Fibroblast of pulmonary artery (primary cell): ENCODE results near the gene PROZ.

Source experiments
- DNase-seq: peaks from one replicate; pipeline ENCODE4 v3.0.0-alpha.2; 2010; ENCODE audit warnings: low read depth
- H3K4me3 ChIP-seq: replicated peaks from 2 replicates; pipeline ENCODE4 v1.5.1; 2011; ENCODE audit warnings: low read depth, mild to moderate bottlenecking, control low read depth, low read length, moderate library complexity
- TF ChIP-seq, protein P1 (sequence below): IDR thresholded peaks from 2 replicates; pipeline ENCODE4 v1.5.1; 2011; ENCODE audit warnings: mild to moderate bottlenecking, control low read depth, low read length, inconsistent platforms; ENCODE audit errors: missing control alignments

Gene PROZ

DNA sequence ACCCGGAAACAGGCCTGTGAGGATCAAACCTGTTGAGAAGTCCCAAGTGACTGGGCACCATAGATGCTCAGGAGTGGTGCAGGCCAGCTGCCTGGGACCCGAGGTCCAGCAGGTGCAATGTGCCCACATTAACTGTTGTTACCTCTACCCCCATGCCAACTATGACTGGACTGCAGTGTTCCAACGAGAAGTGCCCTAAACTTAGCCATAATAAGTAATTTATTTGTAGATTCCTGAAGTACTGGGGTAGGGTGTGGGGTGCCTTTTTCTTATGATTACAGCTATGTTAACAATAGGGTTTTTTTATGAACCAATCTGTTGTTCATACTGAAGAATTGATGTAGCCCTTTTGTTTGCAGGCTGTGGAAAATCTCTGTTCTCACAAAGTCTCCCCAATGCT, 60.1 kb downstream of the PROZ start:
- TF ChIP-seq, protein P1, sequence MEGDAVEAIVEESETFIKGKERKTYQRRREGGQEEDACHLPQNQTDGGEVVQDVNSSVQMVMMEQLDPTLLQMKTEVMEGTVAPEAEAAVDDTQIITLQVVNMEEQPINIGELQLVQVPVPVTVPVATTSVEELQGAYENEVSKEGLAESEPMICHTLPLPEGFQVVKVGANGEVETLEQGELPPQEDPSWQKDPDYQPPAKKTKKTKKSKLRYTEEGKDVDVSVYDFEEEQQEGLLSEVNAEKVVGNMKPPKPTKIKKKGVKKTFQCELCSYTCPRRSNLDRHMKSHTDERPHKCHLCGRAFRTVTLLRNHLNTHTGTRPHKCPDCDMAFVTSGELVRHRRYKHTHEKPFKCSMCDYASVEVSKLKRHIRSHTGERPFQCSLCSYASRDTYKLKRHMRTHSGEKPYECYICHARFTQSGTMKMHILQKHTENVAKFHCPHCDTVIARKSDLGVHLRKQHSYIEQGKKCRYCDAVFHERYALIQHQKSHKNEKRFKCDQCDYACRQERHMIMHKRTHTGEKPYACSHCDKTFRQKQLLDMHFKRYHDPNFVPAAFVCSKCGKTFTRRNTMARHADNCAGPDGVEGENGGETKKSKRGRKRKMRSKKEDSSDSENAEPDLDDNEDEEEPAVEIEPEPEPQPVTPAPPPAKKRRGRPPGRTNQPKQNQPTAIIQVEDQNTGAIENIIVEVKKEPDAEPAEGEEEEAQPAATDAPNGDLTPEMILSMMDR: no peak
- no peak overlapping the region for H3K4me3 ChIP-seq
- DNase-seq: no peak

DNA sequence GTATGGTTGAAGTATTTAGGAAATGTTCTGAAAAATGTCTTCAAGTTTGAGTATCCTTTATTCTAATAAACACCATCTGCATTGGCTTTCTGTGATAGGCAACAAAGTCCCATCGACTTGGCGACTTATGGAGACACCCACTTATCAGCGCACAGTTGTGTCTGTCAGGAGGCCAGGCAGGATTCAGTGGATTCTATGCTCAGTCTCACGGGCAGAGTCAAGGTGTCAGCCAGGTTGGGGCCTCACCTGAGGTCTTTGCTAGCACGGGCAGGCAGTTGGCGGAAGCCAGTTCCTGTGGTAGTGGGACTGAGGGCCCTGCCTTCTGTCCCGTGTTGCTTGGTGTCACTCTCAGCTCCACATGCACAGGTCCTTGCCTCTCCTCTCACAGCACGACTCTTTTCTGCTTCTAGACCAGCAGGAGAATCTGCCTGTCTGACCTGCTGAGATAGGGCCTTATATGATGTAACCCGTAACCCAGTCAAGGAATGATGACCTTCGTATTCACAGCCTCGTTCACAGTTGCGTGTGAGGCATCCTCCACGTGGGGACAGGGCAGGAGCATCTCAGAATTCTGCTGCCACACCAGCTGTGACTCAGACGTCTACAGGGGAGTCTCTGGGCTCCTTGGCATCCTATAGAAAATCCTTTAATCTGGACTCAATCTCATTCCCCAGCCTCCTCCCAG, 61.0 kb downstream of the PROZ start:
- TF ChIP-seq, protein P1: no peak
- no peak for DNase-seq
- H3K4me3 ChIP-seq: no peak overlapping the region

DNA sequence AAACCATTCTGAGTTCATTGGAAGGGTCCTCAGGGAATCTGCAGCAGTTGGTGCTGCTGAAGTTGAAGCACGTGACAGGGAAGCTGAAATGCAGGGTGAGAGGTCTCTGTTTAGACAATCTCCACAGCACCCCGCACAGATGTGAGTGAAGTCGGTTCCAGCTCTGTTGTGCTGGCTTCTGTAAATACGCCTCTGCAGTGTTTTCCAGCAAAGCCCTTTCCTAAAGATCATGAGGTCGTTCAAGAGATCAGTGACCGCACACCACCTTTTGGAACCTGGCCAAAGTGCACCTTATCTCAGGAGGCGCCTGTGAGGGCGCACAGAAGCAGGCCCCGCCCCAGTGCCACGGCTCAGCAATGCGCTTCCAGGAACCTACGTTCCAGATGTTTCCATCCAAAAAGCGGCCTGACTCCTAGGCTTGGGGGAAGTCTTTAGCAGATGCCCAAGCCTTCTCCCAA, 61.7 kb downstream of the PROZ start:
- TF ChIP-seq, protein P1: no peak
- H3K4me3 ChIP-seq: no peak overlapping the region
- DNase-seq: no peak

DNA sequence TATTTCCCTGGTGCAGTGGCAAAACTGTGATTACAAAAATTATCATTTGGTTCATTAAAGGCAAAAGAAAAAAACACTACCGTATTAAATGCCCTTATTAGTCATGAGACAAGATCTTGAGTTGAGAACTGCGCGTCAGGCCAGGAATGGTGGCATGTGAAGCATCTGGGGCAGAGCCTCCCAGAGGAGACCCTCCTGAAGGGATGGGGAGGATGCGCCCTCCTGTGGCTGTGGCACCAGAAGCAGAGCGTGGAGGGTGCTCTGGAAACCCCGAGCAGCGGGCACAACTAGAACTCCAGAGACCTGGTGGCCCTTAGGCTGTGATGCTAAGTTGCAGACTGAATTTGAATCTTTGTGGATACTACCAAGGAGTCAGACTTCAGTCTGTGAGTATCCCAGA, 62.4 kb downstream of the PROZ start:
- TF ChIP-seq, protein P1: peak; percentile 28
- no peak overlapping the region for H3K4me3 ChIP-seq
- DNase-seq: peak; percentile 21
